Breast epithelium (tissue), 4 donors: ENCODE results near the gene SENP6. TPM values are rescaled to one million over a fixed set of nuclear protein-coding genes. Genes with fewer than 3 reads are reported as not detected.
"Not testable (repeated sequence)": the region's sequence is repeated elsewhere in the genome, so short reads cannot be mapped to it uniquely, and the experiment has no call there.

Source experiments
- DNase-seq, 2 donors: peaks; one replicate each; pipeline ENCODE4 v3.0.0-alpha.2; 2019; ENCODE audit warnings: low spot score in 2 of 2
- H3K27ac ChIP-seq, 2 donors: fragments of 200-600 bp; sonication (generic) in 1 of 2; one replicate each; pipeline ENCODE4 v1.5.1; 2016 to 2019; ENCODE audit warnings: mild to moderate bottlenecking in 1 of 2
- H3K27me3 ChIP-seq, 2 donors: fragments of 200-600 bp; sonication (generic) in 1 of 2; one replicate each; pipeline versions ENCODE4 v1.5.1 to v1.6.0; 2017 to 2019; ENCODE audit warnings: control low read depth in 1 of 2, mild to moderate bottlenecking in 1 of 2
- H3K36me3 ChIP-seq: fragments of 200-600 bp; one replicate; pipeline ENCODE4 v1.5.1; 2019
- H3K4me1 ChIP-seq, 2 donors: fragments of 200-600 bp; sonication (generic); one replicate each; pipeline ENCODE4 v1.5.1; 2016 to 2019; ENCODE audit warnings: control low read depth in 1 of 2
- H3K4me3 ChIP-seq, 3 donors: fragments of 200-600 bp; sonication (generic); 1 replicate in 2 of 3; 2 replicates in 1 of 3; pipeline ENCODE4 v1.5.1; 2016 to 2019; ENCODE audit warnings: mild to moderate bottlenecking in 3 of 3, moderate library complexity in 2 of 3
- H3K9me3 ChIP-seq, 2 donors: fragments of 200-600 bp; sonication (generic) in 1 of 2; one replicate each; pipeline ENCODE4 v1.5.1; 2016 to 2019; ENCODE audit warnings: control low read depth in 1 of 2
- CTCF ChIP-seq, 3 donors: fragments of 450-650 bp; IDR thresholded peaks; one replicate each; pipeline ENCODE4 v1.5.1; 2016 to 2017; ENCODE audit warnings: antibody characterized with exemption in 3 of 3, mild to moderate bottlenecking in 3 of 3, moderate library complexity in 3 of 3
- POLR2A ChIP-seq: fragments of 450-650 bp; IDR thresholded peaks from one replicate; pipeline ENCODE4 v1.6.1; 2016; ENCODE audit warnings: antibody characterized with exemption, mild to moderate bottlenecking, moderate library complexity
- POLR2AphosphoS5 ChIP-seq, 3 donors: sonication (generic); formaldehyde crosslinking; IDR thresholded peaks; one replicate each; pipeline ENCODE4 v1.6.1; 2017; ENCODE audit warnings: antibody characterized with exemption in 3 of 3
- intact Hi-C: fragments of 100-400 bp; cut with DNase I; formaldehyde crosslinking; loops from one replicate; pipeline ENCODE4 v1.15.1; 2023; ENCODE audit warnings: low total_unique reads
- total RNA-seq, 3 donors: library from RNA; depleted of rRNA; stranded (reverse); fragments of >200 nt; gene quantifications; one replicate each; pipeline ENCODE4 v1.1.0, GENCODE V29; 2016

SENP6 gene
- total RNA-seq, 3 donors from 2014 or later: 93.5 to 189 (median 152) TPM

GRCh38 chr6:75723382-75723781, 121.7 kb downstream of the SENP6 start:
- intact Hi-C loops: no loop called here
- no peak overlapping the region for H3K4me3 ChIP-seq
- H3K36me3 ChIP-seq: no peaks in the 10 kb centered on the region
- H3K27me3 ChIP-seq: no peaks in the 10 kb centered on the region
- H3K27ac ChIP-seq: no peak overlapping the region
- no peak for DNase-seq
- TF ChIP-seq POLR2A (no peak), CTCF (IDR thresholded peaks at IDR 0.05) (no peak)
- no peaks in the 10 kb centered on the region for H3K4me1 ChIP-seq
- no peaks in the 10 kb centered on the region for H3K9me3 ChIP-seq

- no peak for TF ChIP-seq POLR2A
- Histone ChIP-seq H3K36me3 (no peaks in the 10 kb centered on the region), H3K27ac (no peak overlapping the region), H3K27me3 (no peaks in the 10 kb centered on the region), H3K4me3 (no peak overlapping the region), H3K4me1 (no peaks in the 10 kb centered on the region), H3K9me3 (no peaks in the 10 kb centered on the region)
- no peak for DNase-seq
- intact Hi-C loops: no loop called here
Observed at GRCh38 chr6:75727206-75727605, 125.5 kb downstream of the SENP6 start.

GRCh38 chr6:75731029-75731428, 129.3 kb downstream of the SENP6 start:
- intact Hi-C loops, H3K9me3 ChIP-seq, H3K27me3 ChIP-seq: not testable (repeated sequence)

GRCh38 chr6:75735491-75736186, 134.0 kb downstream of the SENP6 start:
- Histone ChIP-seq H3K36me3 (no peaks in the 10 kb centered on the region), H3K9me3 (no peaks in the 10 kb centered on the region), H3K4me1 (no peaks in the 10 kb centered on the region), H3K27ac (peak overlapping the region; percentile 81 to 85), H3K27me3 (no peaks in the 10 kb centered on the region), H3K4me3 (no peak overlapping the region)
- no peak for DNase-seq
- intact Hi-C loops: no loop called here
- TF ChIP-seq POLR2AphosphoS5 (IDR thresholded peaks at IDR 0.05) (no peak), CTCF (IDR thresholded peaks at IDR 0.05) (no peak), POLR2A (no peak)

More at GRCh38 chr6:75731029-75731428, 129.3 kb downstream of the SENP6 start:
- not testable (repeated sequence) for DNase-seq, H3K36me3 ChIP-seq, H3K27ac ChIP-seq, H3K4me3 ChIP-seq, H3K4me1 ChIP-seq

GRCh38 chr6:75743971-75744370, 142.3 kb downstream of the SENP6 start:
- intact Hi-C loops: no loop called here
- no peak for TF ChIP-seq CTCF (IDR thresholded peaks at IDR 0.05)
- no peak for TF ChIP-seq POLR2AphosphoS5 (IDR thresholded peaks at IDR 0.05)
- no peak for TF ChIP-seq POLR2A
- no peaks in the 10 kb centered on the region for H3K36me3 ChIP-seq
- no peaks in the 10 kb centered on the region for H3K27me3 ChIP-seq
- no peaks in the 10 kb centered on the region for H3K4me1 ChIP-seq
- H3K27ac ChIP-seq: peak overlapping the region; percentile 3 to 43
- no peaks in the 10 kb centered on the region for H3K9me3 ChIP-seq
- no peak overlapping the region for H3K4me3 ChIP-seq
- DNase-seq: no peak

GRCh38 chr6:75745404-75745803, 143.7 kb downstream of the SENP6 start:
- Histone ChIP-seq H3K9me3 (no peaks in the 10 kb centered on the region), H3K27ac (no peak overlapping the region)
- intact Hi-C loops: no loop called here

More at GRCh38 chr6:75745404-75745803, 143.7 kb downstream of the SENP6 start:
- no peaks in the 10 kb centered on the region for H3K4me1 ChIP-seq
- H3K4me3 ChIP-seq: no peak overlapping the region
- no peak for DNase-seq
- no peaks in the 10 kb centered on the region for H3K36me3 ChIP-seq
- TF ChIP-seq POLR2AphosphoS5 (IDR thresholded peaks at IDR 0.05) (no peak), POLR2A (no peak), CTCF (IDR thresholded peaks at IDR 0.05) (no peak)
- H3K27me3 ChIP-seq: no peaks in the 10 kb centered on the region
